A549 (cell line): ENCODE measurements around the gene ACP3. TPM values are rescaled to one million over a fixed set of nuclear protein-coding genes. Genes with fewer than 3 reads are reported as not detected.

Experiments
- ATAC-seq, 2 experiments: fragments of 200-7000 bp in 1 of 2; fragments of >200 bp in 1 of 2; cut with Nextera tagmentation in 1 of 2; cut with Tn5 transposase in 1 of 2; 3 replicates each; pipeline versions ENCODE4 v1.8.0 to v1.9.1; 2018 to 2020; ENCODE audit warnings: mild to moderate bottlenecking in 1 of 2, moderate library complexity in 1 of 2
- CTCF ChIA-PET: fragments of 300-600 bp; sonication (Branson Sonifier 250); formaldehyde crosslinking; extraction: SDS; loops from one replicate; lab custom pipeline; 2021; ENCODE audit warnings: antibody characterized with exemption, inconsistent platforms; lab: Yijun Ruan, JAX
- POLR2A ChIA-PET: fragments of 350-600 bp; formaldehyde crosslinking; extraction: SDS; loops from one replicate; lab custom pipeline; 2021; ENCODE audit warnings: antibody characterized with exemption, inconsistent platforms; lab: Yijun Ruan, JAX
- DNase-seq, 2 experiments: peaks; one replicate each; pipeline versions ENCODE4 v3.0.0 to v3.0.0-alpha.2; 2011 to 2016; ENCODE audit warnings: low read depth in 1 of 2, low spot score in 1 of 2
- FAIRE-seq: peaks from 2 replicates; lab custom pipeline; 2011; peaks lifted over from hg19 to GRCh38; lab: Jason Lieb, UNC
- H3K27ac ChIP-seq, 2 experiments: fragments of >200 bp; sonication (Bioruptor Twin); formaldehyde crosslinking; 3 replicates each; pipeline ENCODE4 v1.5.1; 2016 to 2017
- H3K4me1 ChIP-seq: fragments of >200 bp; sonication (Bioruptor Twin); formaldehyde crosslinking; 3 replicates; pipeline ENCODE4 v1.6.1; 2016
- H3K4me2 ChIP-seq: fragments of >200 bp; sonication (Bioruptor Twin); formaldehyde crosslinking; 3 replicates; pipeline ENCODE4 v1.6.1; 2016
- H3K4me3 ChIP-seq: fragments of >200 bp; sonication (Bioruptor Twin); formaldehyde crosslinking; 3 replicates; pipeline ENCODE4 v1.5.1; 2016
- H3K9me3 ChIP-seq: fragments of >200 bp; sonication (Bioruptor Twin); formaldehyde crosslinking; 3 replicates; pipeline ENCODE4 v1.6.1; 2016
- CHD4 ChIP-seq: fragments of 200-600 bp; sonication (generic); IDR thresholded peaks from 2 replicates; pipeline ENCODE4 v1.6.1; 2016; ENCODE audit warnings: antibody characterized with exemption, mild to moderate bottlenecking, borderline replicate concordance
- EHMT2 ChIP-seq: fragments of 200-600 bp; sonication (generic); IDR thresholded peaks from 2 replicates; pipeline ENCODE4 v1.6.1; 2016; ENCODE audit warnings: antibody characterized with exemption, low read depth, mild to moderate bottlenecking, moderate library complexity
- FOSB ChIP-seq: fragments of 250-450 bp; sonication (Bioruptor Pico); IDR thresholded peaks from 2 replicates; pipeline ENCODE4 v1.5.0; 2020; ENCODE audit warnings: mild to moderate bottlenecking, moderate library complexity
- HEYL ChIP-seq: fragments of 250-450 bp; sonication (Bioruptor Pico); IDR thresholded peaks from 2 replicates; pipeline ENCODE4 v1.8.0; 2021; ENCODE audit warnings: mild to moderate bottlenecking, moderate library complexity
- JUN ChIP-seq, 2 experiments: fragments of >200 bp; sonication (Bioruptor Twin); formaldehyde crosslinking; IDR thresholded peaks; 2 replicates in 1 of 2; 3 replicates in 1 of 2; pipeline ENCODE4 v1.6.1; 2016 to 2017
- MAZ ChIP-seq: fragments of 150-350 bp; IDR thresholded peaks from 2 replicates; pipeline ENCODE4 v1.6.1; 2014; ENCODE audit warnings: antibody characterized with exemption, low read depth, low read length, borderline replicate concordance
- POLR2AphosphoS2 ChIP-seq: conservative IDR thresholded peaks from 2 replicates; pipeline ENCODE4 v1.6.1; 2012; ENCODE audit warnings: low read length, improper control_type of control experiment, inconsistent platforms
- RAD21 ChIP-seq, 2 experiments: fragments of >200 bp in 1 of 2; sonication (Bioruptor Twin) in 1 of 2; formaldehyde crosslinking in 1 of 2; IDR thresholded peaks in 1 of 2; conservative IDR thresholded peaks in 1 of 2; 2 replicates in 1 of 2; 3 replicates in 1 of 2; pipeline ENCODE4 v1.6.1; 2012 to 2018; ENCODE audit warnings: inconsistent platforms in 1 of 2
- WGBS: methylation state at CpG from one replicate; pipeline ENCODE4 v1.1.6; 2017; ENCODE audit errors: missing lambda C conversion rate; 5-methylcytosine and 5-hydroxymethylcytosine counted together
- polyA plus RNA-seq, 4 experiments: library from polyadenylated mRNA; depleted of rRNA in 3 of 4; stranded (reverse); fragments of >200 nt; fragmentation: RNase III in 1 of 4; extraction: RNeasy Plus Mini Kit Qiagen cat#74134 plus additional on column Dnase treatment in 1 of 4; gene quantifications; 2 replicates in 3 of 4; 3 replicates in 1 of 4; pipeline ENCODE4 v1.2.3, GENCODE V29; 2011 to 2017
- TF ChIP-seq, protein P1 (sequence below): fragments of >200 bp; sonication (Bioruptor Twin); formaldehyde crosslinking; IDR thresholded peaks from 3 replicates; pipeline ENCODE4 v1.5.1; 2016
- TF ChIP-seq, protein P2 (sequence below): IDR thresholded peaks from 2 replicates; pipeline ENCODE4 v1.6.1; 2012
- TF ChIP-seq, protein P3 (sequence below): IDR thresholded peaks from 2 replicates; pipeline ENCODE4 v1.6.1; 2012; ENCODE audit warnings: low read depth, borderline replicate concordance
- TF ChIP-seq, protein P4 (sequence below): fragments of 200-600 bp; sonication (generic); IDR thresholded peaks from 2 replicates; pipeline ENCODE4 v1.6.1; 2016; ENCODE audit warnings: antibody characterized with exemption, mild to moderate bottlenecking, moderate library complexity

The ACP3 gene
- polyA plus RNA-seq, 2 of the 4 experiments (the other 2 are of a cell fraction): 0.09 to 0.19 TPM

DNA sequence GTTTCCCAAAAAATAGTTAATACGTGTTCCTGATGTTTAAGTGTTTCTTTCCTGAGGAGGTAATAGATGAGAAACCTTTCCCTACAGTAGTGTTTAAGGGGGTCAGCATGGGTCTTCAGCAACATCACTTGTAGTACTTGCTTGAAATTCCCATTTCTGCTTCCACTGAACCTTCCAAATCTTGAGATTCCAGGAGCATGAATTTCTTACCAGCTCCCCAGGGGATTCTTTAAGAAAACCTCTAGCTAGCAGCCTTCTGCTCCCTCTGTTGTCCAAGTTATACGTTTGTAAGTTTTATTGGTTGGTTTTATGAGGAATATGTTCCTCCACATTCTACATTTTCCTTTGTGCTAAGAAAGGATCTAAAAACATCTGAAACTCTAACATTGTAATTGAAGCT, 38.2 kb upstream of the ACP3 start:
- H3K9me3 ChIP-seq: no peaks in the 10 kb centered on the region
- H3K4me1 ChIP-seq: no peaks in the 10 kb centered on the region
- no peak overlapping the region for H3K27ac ChIP-seq
- no peak for ATAC-seq
- TF ChIP-seq POLR2AphosphoS2: no peak
- TF ChIP-seq RAD21 (conservative IDR thresholded peaks at IDR 0.05 in 1 of 2, IDR thresholded peaks at IDR 0.05 in 1 of 2): no peak
- no peak for TF ChIP-seq HEYL (CRISPR knock-in tag)
- TF ChIP-seq, protein P1, sequence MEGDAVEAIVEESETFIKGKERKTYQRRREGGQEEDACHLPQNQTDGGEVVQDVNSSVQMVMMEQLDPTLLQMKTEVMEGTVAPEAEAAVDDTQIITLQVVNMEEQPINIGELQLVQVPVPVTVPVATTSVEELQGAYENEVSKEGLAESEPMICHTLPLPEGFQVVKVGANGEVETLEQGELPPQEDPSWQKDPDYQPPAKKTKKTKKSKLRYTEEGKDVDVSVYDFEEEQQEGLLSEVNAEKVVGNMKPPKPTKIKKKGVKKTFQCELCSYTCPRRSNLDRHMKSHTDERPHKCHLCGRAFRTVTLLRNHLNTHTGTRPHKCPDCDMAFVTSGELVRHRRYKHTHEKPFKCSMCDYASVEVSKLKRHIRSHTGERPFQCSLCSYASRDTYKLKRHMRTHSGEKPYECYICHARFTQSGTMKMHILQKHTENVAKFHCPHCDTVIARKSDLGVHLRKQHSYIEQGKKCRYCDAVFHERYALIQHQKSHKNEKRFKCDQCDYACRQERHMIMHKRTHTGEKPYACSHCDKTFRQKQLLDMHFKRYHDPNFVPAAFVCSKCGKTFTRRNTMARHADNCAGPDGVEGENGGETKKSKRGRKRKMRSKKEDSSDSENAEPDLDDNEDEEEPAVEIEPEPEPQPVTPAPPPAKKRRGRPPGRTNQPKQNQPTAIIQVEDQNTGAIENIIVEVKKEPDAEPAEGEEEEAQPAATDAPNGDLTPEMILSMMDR: no peak
- TF ChIP-seq MAZ: no peak
- TF ChIP-seq, protein P2, sequence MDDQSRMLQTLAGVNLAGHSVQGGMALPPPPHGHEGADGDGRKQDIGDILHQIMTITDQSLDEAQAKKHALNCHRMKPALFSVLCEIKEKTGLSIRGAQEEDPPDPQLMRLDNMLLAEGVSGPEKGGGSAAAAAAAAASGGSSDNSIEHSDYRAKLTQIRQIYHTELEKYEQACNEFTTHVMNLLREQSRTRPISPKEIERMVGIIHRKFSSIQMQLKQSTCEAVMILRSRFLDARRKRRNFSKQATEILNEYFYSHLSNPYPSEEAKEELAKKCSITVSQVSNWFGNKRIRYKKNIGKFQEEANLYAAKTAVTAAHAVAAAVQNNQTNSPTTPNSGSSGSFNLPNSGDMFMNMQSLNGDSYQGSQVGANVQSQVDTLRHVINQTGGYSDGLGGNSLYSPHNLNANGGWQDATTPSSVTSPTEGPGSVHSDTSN: no peak
- no peak for TF ChIP-seq EHMT2
- TF ChIP-seq, protein P3, sequence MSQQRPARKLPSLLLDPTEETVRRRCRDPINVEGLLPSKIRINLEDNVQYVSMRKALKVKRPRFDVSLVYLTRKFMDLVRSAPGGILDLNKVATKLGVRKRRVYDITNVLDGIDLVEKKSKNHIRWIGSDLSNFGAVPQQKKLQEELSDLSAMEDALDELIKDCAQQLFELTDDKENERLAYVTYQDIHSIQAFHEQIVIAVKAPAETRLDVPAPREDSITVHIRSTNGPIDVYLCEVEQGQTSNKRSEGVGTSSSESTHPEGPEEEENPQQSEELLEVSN: no peak
- TF ChIP-seq, all 56 proteins: peak for 0
- DNase-seq: no peak
- POLR2A ChIA-PET: no interaction called here
- FAIRE-seq: no peak
- CTCF ChIA-PET: no interaction called here
- 54% methylated on average over 2 of the region's 2 CpGs for WGBS
- Histone ChIP-seq H3K4me2 (no peak overlapping the region), H3K4me3 (no peak overlapping the region)

DNA sequence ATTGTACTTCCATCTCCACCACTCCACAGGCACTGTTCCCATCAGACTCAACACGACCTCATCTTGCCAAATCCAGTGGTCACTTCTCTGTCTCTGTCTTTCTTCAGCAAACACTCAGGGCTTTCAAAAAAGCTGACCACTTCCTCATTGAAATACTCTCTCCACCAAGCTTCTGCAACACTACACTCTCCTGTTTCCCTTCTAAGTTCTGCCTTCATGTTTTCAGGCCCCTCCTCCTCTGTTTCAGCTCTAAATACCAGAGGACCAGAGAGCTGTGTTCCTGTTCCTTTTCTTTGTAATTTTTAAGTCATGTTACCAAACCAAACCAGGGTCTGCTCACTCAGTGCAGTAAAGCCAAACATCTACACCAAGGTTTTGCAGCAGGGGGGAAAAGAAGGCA, 33.8 kb upstream of the ACP3 start:
- TF ChIP-seq CHD4 (no peak), RAD21 (conservative IDR thresholded peaks at IDR 0.05 in 1 of 2, IDR thresholded peaks at IDR 0.05 in 1 of 2) (no peak), JUN (IDR thresholded peaks at IDR 0.05) (no peak)
- TF ChIP-seq, protein P4, sequence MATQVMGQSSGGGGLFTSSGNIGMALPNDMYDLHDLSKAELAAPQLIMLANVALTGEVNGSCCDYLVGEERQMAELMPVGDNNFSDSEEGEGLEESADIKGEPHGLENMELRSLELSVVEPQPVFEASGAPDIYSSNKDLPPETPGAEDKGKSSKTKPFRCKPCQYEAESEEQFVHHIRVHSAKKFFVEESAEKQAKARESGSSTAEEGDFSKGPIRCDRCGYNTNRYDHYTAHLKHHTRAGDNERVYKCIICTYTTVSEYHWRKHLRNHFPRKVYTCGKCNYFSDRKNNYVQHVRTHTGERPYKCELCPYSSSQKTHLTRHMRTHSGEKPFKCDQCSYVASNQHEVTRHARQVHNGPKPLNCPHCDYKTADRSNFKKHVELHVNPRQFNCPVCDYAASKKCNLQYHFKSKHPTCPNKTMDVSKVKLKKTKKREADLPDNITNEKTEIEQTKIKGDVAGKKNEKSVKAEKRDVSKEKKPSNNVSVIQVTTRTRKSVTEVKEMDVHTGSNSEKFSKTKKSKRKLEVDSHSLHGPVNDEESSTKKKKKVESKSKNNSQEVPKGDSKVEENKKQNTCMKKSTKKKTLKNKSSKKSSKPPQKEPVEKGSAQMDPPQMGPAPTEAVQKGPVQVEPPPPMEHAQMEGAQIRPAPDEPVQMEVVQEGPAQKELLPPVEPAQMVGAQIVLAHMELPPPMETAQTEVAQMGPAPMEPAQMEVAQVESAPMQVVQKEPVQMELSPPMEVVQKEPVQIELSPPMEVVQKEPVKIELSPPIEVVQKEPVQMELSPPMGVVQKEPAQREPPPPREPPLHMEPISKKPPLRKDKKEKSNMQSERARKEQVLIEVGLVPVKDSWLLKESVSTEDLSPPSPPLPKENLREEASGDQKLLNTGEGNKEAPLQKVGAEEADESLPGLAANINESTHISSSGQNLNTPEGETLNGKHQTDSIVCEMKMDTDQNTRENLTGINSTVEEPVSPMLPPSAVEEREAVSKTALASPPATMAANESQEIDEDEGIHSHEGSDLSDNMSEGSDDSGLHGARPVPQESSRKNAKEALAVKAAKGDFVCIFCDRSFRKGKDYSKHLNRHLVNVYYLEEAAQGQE: no peak
- H3K4me2 ChIP-seq: no peak overlapping the region
- no peak overlapping the region for H3K27ac ChIP-seq
- H3K4me3 ChIP-seq: no peak overlapping the region
- ATAC-seq (no peak), DNase-seq (no peak), FAIRE-seq (no peak)
- WGBS: 30% methylated on average over 1 of the region's 1 CpG
- POLR2A ChIA-PET: no interaction called here
- no peaks in the 10 kb centered on the region for H3K4me1 ChIP-seq
- no peaks in the 10 kb centered on the region for H3K9me3 ChIP-seq
- CTCF ChIA-PET: interaction anchor here (0.8 to 1.3 kb wide), 2 partner anchors 9 to 24 kb away, joined by 3 read pairs; no protein-coding TSS in a partner anchor

DNA sequence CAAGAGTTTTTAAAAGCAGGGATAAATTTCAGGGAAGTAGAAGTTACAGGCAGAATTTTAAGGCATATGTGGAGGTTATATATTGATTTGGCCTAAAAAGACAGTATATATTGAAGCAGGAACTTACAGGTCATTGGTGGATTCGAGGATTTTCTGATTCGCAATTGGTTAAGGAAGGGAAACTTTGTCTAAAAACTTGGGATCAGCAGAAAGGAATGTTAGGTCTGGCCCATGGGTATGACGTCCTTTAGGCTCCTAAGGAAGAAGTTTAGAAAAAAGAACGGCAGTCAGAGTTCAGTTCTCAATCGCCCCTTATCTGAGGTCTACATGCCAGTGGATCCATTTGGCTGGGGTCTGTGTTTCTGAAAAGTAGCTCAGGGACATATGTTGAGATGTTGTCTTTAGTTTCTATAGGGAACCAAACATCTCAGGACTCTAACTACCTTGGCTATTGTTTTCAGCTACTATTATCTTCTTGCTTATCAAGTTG, 33.2 kb upstream of the ACP3 start:
- no peak overlapping the region for H3K4me2 ChIP-seq
- DNase-seq: no peak
- H3K4me3 ChIP-seq: no peak overlapping the region
- POLR2A ChIA-PET: no interaction called here
- TF ChIP-seq POLR2AphosphoS2 (no peak), FOSB (no peak)
- TF ChIP-seq, all 56 proteins: peak for 0
- Histone ChIP-seq H3K27ac (no peak overlapping the region), H3K4me1 (no peaks in the 10 kb centered on the region), H3K9me3 (no peaks in the 10 kb centered on the region)
- no peak for FAIRE-seq
- WGBS: 71% methylated on average over 5 of the region's 5 CpGs
- CTCF ChIA-PET: interaction anchor here (0.8 kb wide), 1 partner anchor 23 kb away, joined by 3 read pairs; no protein-coding TSS in a partner anchor
- ATAC-seq: no peak
